GM20431 (cell line): ENCODE measurements around the gene GJB3.
"Not testable (repeated sequence)": the region's sequence is repeated elsewhere in the genome, so short reads cannot be mapped to it uniquely, and the experiment has no call there.

ENCODE experiments used
- in situ Hi-C: fragments of 300-500 bp; cut with MseI, MboI; formaldehyde crosslinking; loops from one replicate; pipeline ENCODE4 v1.15.0; 2020; ENCODE audit warnings: low sequenced_read_pairs; ENCODE audit not compliant: unreplicated experiment

The GJB3 gene

GRCh38 chr1:34758751-34759150 is 22.3 kb upstream of the GJB3 start:
- in situ Hi-C loops: no loop called here

DNA sequence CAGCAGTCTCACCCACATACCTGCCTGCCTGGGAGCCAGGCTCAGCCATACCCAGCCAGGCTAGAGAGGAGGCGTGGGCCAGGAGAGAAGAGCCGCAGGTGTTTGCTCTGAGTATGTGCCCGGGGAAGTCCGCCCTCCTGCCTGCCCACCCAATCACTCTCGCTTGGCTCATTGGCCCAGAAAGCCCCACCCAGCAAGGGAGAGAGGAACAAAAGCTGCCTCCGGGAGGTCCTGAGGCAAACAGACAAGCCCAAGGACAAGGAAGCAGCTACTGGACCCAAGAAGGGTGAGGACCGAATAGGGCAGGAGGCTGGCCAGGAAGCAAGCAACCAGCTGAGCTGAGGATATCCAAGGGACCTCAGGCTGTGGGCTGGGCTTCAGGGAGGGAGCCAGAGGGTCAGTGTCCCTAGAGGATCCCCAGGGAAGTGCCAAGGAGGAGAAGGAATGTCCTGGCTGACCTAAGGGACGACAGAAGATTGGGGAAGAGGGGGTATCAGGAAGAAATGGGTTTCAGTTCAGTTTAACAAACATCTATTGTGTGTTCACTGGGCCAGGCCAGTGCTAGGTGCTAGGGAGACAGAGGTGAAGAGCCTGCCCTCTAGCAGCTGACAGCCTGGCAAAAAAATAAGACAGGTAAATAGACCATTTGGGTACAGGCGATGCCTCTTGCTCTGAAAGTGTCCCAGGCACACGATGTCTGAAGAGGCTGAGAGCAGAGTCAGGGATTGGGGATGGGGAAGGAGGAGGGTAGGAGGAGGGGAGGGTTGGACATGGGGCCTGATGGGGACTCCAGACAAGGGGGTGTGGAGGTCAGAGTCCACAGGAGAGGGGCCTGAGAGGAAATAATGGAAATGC is 21.3 kb upstream of the GJB3 start, which contains the start of gene GJB4:
GJB4 (plus strand) TSS at position 238 of the 855 bp plus-strand sequence. CDS start 1,515 bp downstream, outside the sequence.
- in situ Hi-C loops: no loop called here

- in situ Hi-C loops: no loop called here
Observed at GRCh38 chr1:34761176-34761761, 19.7 kb upstream of the GJB3 start.

DNA sequence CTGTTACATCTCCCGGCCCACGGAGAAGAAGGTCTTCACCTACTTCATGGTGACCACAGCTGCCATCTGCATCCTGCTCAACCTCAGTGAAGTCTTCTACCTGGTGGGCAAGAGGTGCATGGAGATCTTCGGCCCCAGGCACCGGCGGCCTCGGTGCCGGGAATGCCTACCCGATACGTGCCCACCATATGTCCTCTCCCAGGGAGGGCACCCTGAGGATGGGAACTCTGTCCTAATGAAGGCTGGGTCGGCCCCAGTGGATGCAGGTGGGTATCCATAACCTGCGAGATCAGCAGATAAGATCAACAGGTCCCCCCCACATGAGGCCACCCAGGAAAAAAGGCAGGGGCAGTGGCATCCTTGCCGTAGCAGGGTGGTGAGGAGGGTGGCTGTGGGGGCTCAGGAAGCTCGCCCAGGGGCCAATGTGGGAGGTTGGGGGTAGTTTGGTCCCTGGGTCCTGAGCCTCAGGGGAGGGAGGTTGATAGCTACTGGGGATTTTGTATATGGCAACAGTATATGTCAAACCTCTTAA is 19.2 kb upstream of the GJB3 start:
- in situ Hi-C loops: no loop called here

DNA sequence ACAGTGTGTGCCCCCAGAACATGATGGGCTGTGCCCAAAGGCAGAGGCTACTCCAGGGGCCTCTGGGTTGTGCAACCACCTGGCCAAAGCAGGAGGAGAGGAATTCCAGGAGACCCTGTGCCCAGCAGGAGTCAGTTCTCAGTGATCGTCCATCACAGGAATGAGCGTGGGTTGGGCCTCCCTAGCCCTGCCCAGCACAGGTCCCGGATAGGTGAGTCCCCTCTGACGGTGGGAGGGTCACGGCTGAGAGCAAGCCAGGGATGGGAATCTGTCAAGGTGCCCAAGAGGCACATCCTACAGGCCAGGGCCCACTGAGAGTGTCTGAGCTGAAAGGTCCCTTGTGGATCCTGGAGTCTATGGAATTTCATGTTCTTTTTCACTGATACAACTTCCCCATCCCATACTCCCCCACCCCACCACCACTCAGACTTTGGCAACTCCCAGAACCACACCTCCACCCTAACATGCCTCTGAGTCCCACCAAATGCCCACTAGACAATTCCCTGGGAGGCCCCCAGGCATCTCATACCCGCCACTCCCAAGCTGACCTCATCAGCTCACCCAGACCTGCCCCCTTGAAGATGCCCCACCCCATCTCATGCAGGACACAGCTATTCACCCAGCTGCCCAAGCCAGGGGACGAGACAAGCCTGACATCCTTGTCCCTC is 18.4 kb upstream of the GJB3 start:
- in situ Hi-C loops: no loop called here

DNA sequence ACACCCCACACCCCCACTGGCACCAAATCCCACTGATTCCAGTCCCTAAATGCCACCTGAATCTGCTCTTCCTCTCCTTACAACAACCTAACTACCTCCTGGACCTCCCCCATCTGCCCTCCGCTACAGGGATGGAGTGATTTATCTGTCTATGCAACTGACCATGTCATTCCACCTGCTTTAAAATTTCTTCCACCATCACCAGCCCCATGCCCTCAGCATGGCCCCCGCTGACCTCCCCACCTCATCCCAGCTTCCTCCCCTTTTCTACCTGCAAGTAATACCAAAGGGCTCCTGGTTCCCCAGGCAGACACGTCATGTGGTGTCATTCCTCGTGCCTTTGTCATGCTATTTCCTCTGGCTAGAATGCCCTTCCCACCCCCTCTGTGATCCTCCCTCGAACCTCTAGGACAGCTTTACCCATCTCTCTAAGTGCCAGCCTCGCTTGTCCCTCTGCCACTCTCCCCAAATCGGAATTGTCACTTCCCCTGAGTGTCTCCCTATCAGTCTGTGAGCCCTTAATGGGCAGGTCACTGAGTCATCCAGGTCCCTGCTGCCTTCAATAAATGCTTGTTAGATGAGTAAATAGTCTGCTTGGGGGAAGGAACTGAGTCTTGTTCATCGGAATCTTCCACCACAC is 17.8 kb upstream of the GJB3 start:
- in situ Hi-C loops: no loop called here

GRCh38 chr1:34768856-34769255 is 12.2 kb upstream of the GJB3 start:
- in situ Hi-C loops: no loop called here

DNA sequence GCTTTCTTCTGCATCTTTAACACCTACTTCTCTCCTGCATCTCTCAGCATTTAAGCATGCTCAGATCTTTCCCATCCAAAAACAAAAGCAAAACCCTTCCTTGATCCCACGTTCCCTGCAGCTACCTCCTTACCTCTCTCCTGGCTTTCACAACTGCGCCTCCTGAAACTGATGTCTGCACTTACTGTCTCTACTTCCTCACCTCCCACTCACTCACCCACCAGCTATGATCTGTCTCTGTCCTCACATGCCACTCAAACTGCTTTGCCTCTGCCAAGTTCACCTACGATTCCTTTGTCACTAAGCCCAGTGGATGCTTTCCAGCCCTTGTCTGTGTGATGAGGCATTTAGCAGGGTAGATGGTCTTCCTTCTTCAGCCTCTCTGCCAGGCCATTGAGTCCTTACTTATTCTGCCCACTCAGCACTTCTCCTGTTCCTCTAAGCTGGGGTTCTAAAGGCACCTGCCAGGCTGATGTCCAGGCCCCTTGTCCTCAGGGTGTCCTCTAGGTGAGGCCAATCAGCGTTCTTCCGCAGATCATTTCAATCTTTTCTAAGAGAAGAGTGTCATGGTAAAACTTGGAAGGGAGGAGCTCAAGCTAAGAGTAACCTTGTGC is 10.0 kb upstream of the GJB3 start:
- in situ Hi-C loops: no loop called here

DNA sequence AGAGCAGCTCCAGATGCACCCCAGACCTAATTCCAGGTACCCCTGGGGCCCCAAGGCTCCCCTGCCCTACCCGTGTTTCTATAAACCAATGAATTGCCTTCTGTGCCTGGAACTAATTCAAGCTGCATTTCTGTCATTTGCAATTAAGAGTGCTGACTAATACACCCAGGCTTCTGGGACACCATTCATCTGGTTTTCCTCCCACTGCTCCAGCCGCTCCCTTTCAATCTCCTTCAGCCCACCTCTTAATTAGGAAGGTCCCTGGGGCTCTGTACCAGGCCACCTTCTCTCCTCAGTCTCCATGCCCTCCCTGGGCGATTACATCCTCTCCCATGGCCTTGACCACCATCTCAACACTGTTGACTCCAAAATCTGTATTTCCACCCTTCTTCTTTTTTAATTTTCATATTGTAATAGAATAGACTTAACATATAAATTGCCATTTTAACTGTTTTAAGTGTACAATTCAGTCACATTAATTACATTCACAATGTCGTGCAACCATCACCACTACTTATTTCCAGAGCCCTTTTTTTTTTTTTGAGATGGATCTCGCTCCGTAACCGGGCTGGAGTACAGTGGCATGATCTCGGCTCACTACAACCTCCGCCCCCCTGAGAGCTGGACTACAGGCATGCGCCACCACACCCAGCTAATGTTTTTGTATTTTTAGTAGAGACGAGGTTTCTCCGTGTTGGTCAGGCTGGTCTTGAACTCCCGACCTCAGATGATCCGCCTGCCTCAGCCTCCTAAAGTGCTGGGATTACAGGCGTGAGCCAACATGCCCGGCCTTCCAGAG is 9.2 kb upstream of the GJB3 start:
- in situ Hi-C loops: no loop called here

- in situ Hi-C loops: not testable (repeated sequence)
Observed at GRCh38 chr1:34773114-34773513, 7.9 kb upstream of the GJB3 start.

GRCh38 chr1:34774957-34775356 is 6.1 kb upstream of the GJB3 start:
- in situ Hi-C loops: no loop called here

DNA sequence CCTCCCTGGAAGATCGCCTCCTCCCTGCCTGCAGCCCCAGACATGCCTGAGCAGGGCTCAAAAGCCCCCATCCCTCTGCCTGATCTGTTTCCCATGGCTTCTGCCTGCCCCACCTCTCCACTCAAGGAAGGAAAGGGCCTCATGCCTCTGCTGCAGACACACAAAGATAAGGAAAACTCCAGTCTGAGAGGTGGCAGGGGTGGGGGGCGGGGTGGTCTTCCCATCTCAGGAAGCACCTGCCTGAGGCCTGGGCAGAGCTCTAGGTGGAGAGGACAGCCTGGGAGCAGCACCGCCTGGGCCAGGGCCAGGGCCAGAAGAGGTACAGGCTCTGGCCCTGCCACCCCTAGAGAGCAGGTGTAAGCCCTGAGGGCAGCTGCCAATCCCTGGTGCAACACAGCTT is 4.1 kb upstream of the GJB3 start:
- in situ Hi-C loops: no loop called here

DNA sequence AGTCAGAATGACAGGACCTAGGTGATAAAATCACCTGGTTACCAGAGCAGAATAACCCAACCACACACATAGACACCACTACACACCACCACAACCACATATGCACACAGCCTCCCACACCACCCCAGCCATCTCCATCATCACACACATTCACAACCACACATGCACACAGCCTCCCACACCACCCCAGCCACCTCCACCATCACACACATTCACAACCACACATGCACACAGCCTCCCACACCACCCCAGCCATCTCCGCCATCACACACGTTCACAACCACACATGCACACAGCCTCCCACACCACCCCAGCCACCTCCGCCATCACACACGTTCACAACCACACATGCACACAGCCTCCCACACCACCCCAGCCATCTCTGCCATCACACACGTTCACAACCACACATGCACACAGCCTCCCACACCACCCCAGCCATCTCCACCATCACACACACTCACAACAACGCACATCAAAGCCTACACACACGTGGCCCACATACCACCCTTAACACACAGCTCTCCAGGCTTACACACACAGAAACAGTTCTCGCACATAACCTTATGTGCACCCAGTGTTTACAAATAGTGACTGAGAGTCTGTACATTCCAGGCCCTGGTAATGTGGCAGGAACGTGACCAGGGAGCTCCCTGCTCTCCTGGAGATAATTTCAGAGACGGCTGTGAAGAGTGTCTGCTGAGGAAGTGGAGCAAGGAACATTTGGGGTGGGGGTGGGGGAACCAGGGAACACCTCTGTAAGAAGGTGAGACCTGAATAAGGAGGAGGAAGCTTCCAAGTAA is 3.3 kb upstream of the GJB3 start:
- in situ Hi-C loops: no loop called here

DNA sequence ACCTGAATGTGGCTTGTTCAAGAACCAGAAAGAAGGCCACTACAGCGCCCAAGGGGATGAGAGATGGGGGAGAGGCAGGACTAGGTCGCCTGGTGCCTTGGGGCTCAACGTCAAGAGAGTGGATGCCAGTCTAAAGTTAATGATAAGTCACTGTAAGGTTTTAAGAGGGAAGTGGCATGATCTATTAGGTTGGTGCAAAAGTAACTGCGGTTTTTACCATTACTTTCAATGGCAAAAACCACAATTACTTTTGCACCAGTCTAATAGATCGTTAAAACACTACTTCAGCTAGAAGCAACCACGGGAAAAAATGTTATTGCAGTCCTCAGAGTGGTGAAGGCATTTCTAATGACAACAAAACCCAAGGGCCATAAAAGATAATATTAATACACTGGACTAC is 2.6 kb upstream of the GJB3 start:
- in situ Hi-C loops: no loop called here

GRCh38 chr1:34779005-34779404 is 2.0 kb upstream of the GJB3 start:
- in situ Hi-C loops: no loop called here

DNA sequence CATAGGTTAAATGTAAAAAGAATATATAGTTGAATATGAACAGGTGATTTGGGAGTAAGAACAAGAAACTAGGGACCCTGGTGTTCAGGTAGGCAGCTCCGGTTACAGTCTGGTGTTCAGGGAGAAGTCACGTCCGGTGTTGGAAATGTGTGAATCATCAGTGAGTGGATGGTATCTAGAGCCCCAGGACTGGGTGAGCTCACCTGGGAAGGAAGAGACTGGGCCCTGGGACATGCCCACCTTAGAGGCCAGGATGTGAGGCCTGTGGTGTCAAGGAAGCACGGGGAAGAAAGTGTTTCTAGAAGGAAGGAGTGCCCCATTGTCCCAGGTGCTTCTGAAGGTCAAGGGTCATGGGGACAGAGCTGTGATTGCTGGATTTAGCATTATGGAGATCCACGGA is 1.5 kb upstream of the GJB3 start:
- in situ Hi-C loops: no loop called here

DNA sequence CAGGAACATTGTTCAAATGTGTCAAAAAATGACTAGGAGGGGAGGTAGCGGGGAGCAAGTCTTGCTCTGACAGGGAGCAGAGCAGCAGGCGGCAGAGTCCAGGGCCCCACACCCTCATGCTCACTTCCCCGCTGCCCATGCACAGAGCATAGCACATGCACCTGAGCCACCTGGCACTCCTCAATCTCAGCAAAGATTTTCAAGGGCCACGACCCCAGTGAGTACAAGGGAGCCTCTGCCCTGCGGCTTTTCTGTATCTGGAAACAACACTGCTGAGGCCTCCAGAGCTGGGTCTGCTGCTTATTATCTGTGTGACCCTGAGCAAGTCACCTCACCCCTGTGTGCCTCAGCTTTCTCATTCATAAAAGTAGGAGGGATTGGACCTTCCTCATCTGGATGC is 1.1 kb upstream of the GJB3 start:
- in situ Hi-C loops: no loop called here

DNA sequence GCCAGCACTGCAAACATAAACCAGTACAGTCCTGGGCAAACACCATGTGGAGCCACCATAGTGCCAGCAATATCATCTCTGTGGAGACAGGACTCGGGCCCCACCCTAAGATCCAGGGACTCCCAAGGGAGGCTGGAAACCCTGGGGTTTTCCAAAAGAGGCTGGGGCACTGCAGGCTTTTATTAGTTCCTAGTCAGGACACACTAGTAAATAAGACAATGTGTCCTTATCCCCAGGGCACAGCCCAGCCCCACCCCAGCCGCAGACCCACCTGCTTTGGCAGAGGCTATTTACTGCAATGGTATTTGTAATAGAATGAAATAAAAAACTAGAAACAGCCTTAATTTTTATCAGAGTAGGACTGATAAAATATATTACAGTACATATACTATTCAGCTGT is 486 bp upstream of the GJB3 start:
- in situ Hi-C loops: no loop called here
